Fibroblast of lung (primary cell): ENCODE data around the gene PSMD8. TPM values are rescaled to one million over a fixed set of nuclear protein-coding genes. Genes with fewer than 3 reads are reported as not detected.

Experiments used
- DNase-seq, 2 donors: peaks; one replicate each; pipeline versions ENCODE4 v3.0.0 to v3.0.0-alpha.2; 2010; ENCODE audit warnings: low read depth in 2 of 2
- H2AFZ ChIP-seq: 2 replicates; pipeline ENCODE4 v1.5.1; 2012; ENCODE audit warnings: low read length, control low read depth, inconsistent platforms
- H3K27ac ChIP-seq: 2 replicates; pipeline ENCODE4 v1.5.1; 2011; ENCODE audit warnings: low read length, control low read depth; ENCODE audit not compliant: insufficient read depth
- H3K27me3 ChIP-seq: 2 replicates; pipeline ENCODE4 v1.5.1; 2011; ENCODE audit warnings: mild to moderate bottlenecking, low read length; ENCODE audit not compliant: control insufficient read depth, insufficient read depth
- H3K36me3 ChIP-seq: 2 replicates; pipeline ENCODE4 v1.5.1; 2011; ENCODE audit warnings: low read length; ENCODE audit not compliant: control insufficient read depth, insufficient read depth
- H3K4me1 ChIP-seq: 2 replicates; pipeline ENCODE4 v1.5.1; 2011; ENCODE audit warnings: low read length; ENCODE audit not compliant: control insufficient read depth, insufficient read depth; ENCODE audit errors: extremely low read depth
- H3K4me2 ChIP-seq: 2 replicates; pipeline ENCODE4 v1.5.1; 2011; ENCODE audit warnings: low read length, control low read depth; ENCODE audit not compliant: insufficient read depth; ENCODE audit errors: extremely low read depth
- H3K4me3 ChIP-seq, 4 experiments: fragments of 200-600 bp in 1 of 4; sonication (generic) in 1 of 4; replicated peaks in 1 of 4; 2 replicates each; pipeline ENCODE4 v1.5.1; 2011 to 2016; ENCODE audit warnings: low read length in 4 of 4, low read depth in 3 of 4, mild to moderate bottlenecking in 3 of 4, control low read depth in 2 of 4, inconsistent platforms in 1 of 4, mixed read lengths in 1 of 4; ENCODE audit not compliant: insufficient read depth in 1 of 4; ENCODE audit errors: control extremely low read depth in 1 of 4
- H3K79me2 ChIP-seq: 2 replicates; pipeline ENCODE4 v1.5.1; 2012; ENCODE audit warnings: mild to moderate bottlenecking, low read length, inconsistent platforms; ENCODE audit not compliant: control insufficient read depth, insufficient read depth
- H3K9ac ChIP-seq: 2 replicates; pipeline ENCODE4 v1.5.1; 2011; ENCODE audit warnings: mild to moderate bottlenecking, low read length, control low read depth; ENCODE audit not compliant: insufficient read depth
- H3K9me3 ChIP-seq: 2 replicates; pipeline ENCODE4 v1.5.1; 2012; ENCODE audit warnings: low read depth, low read length; ENCODE audit not compliant: control insufficient read depth, insufficient read depth
- H4K20me1 ChIP-seq: 2 replicates; pipeline ENCODE4 v1.5.1; 2011; ENCODE audit warnings: low read length; ENCODE audit not compliant: control insufficient read depth, insufficient read depth; ENCODE audit errors: extremely low read depth
- CTCF ChIP-seq, 2 donors: IDR thresholded peaks in 1 of 2; conservative IDR thresholded peaks in 1 of 2; 1 replicate in 1 of 2; 2 replicates in 1 of 2; pipeline ENCODE4 v1.5.1; 2011 to 2012; ENCODE audit warnings: low read length in 2 of 2, control low read depth in 1 of 2, inconsistent platforms in 1 of 2, low read depth in 1 of 2, mild to moderate bottlenecking in 1 of 2
- EZH2 ChIP-seq: IDR thresholded peaks from 2 replicates; pipeline ENCODE4 v1.5.1; 2012; ENCODE audit warnings: low read length, control low read depth, mild to moderate bottlenecking; ENCODE audit errors: missing control alignments
- polyA plus RNA-seq, 2 donors: library from polyadenylated mRNA; depleted of rRNA in 1 of 2; stranded (reverse) in 1 of 2; unstranded in 1 of 2; fragments of >200 nt; gene quantifications; 2 replicates each; pipeline ENCODE4 v1.2.1, GENCODE V29; 2011 to 2012; ENCODE audit warnings: missing spikeins in 1 of 2
- total RNA-seq: library from RNA; depleted of rRNA; stranded (reverse); fragments of >200 nt; gene quantifications from 2 replicates; pipeline ENCODE4 v1.2.1, GENCODE V29; 2014

The PSMD8 gene
- total and polyA plus RNA-seq, 2 donors (not counting 1 experiment from before 2014, with no cell fraction given), result 217 to 287 TPM

DNA sequence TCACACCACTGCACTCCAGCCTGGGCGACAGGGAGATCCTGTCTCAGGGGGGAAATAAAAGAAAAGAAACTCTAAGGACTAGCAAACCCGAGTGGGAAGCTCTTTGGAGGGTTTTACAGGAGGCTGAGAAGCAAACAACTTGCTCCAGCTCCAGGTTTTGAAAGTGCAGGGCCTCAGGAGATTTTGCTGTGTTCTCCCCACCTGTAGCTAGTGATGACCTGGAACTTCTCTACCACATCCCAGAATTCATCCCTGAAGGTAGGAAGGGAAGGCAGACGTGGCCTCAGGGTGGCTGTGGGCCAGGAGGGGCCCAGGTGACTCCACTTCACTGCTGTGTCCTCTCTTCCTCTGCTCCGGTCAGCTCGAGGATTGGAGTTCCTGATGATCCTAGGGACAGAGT is 16.3 kb upstream of the PSMD8 start:
- Histone ChIP-seq H3K27me3 (peaks cover 18% of the 10 kb centered on the region), H3K9me3 (no peaks in the 10 kb centered on the region), H4K20me1 (no peaks in the 10 kb centered on the region), H3K4me2 (no peak overlapping the region), H2AFZ (no peak overlapping the region), H3K27ac (no peak overlapping the region), H3K4me1 (no peaks in the 10 kb centered on the region), H3K9ac (no peak overlapping the region), H3K36me3 (no peaks in the 10 kb centered on the region), H3K79me2 (no peaks in the 10 kb centered on the region), H3K4me3 (no peak overlapping the region)
- no peak for DNase-seq
- TF ChIP-seq EZH2 (no peak), CTCF (conservative IDR thresholded peaks at IDR 0.05 in 1 of 2, IDR thresholded peaks at IDR 0.05 in 1 of 2; ENCODE audit: low read depth in 1 of 2, low read length in 2 of 2) (no peak)

DNA sequence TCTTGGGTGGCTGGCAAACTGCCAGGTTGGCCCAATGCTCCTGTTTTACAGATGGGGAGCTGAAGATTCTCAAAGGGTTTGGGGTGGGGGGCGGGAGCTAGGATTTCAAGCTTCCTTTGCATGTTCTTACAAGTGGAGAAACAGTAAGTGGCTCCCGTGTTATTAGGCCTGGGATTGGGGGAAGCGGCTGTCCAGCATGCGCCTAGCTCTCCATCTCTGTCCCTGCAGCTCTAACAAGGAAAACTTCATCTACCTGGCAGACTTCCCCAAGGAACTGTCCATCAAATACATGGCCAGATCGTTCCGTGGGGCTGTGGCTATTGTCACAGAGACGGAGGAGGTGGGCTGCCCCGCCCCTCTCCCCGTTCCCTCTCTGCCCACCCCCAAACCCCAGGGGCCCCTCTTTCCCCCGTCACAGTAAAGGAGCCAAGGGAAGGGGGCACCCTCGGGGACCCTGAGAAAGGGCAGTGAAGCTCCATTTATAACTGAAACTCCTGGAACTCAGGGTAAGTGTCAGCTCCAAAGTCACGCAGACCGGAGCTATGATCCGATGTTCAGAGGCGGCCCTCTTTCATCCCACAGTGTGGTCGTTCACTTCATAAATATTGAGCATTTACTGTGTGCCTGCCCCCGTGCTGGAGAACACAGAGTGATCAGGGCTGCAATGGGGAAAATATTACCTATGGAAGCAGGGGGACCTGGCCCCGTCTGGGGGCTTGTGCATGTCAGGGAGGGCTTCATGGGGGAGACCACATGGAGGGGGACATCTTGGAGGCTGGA is 14.9 kb upstream of the PSMD8 start:
- Histone ChIP-seq H4K20me1 (no peaks in the 10 kb centered on the region), H3K9ac (no peak overlapping the region), H3K36me3 (no peaks in the 10 kb centered on the region), H3K4me3 (no peak overlapping the region), H3K27me3 (peaks cover 18% of the 10 kb centered on the region), H3K27ac (no peak overlapping the region), H3K79me2 (no peaks in the 10 kb centered on the region), H3K4me1 (no peaks in the 10 kb centered on the region), H3K9me3 (no peaks in the 10 kb centered on the region), H3K4me2 (no peak overlapping the region), H2AFZ (no peak overlapping the region)
- TF ChIP-seq EZH2 (no peak), CTCF (conservative IDR thresholded peaks at IDR 0.05 in 1 of 2, IDR thresholded peaks at IDR 0.05 in 1 of 2; ENCODE audit: low read depth in 1 of 2, low read length in 2 of 2) (no peak)
- DNase-seq, result no peak

DNA sequence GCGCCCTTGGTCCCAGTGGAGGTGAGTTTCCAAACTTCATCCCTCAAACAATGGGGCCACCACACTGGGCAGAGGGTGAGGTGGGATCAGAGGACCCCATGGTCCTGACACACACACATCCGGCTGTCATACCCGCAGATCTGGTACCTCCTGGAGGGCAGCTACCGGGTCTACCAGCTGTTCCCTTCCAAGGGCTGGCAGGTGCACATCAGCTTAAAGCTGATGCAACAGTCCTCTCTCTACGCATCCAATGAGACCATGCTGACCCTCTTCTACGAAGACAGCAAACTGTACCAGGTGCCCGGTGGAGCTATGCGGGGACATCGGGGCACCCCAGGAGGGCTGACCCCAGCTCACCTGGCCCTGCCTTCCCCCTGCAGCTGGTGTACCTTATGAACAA is 14.0 kb upstream of the PSMD8 start:
- no peak for DNase-seq
- H3K4me3 ChIP-seq, result no peak overlapping the region
- H4K20me1 ChIP-seq, result no peaks in the 10 kb centered on the region
- no peaks in the 10 kb centered on the region for H3K36me3 ChIP-seq
- H3K4me1 ChIP-seq, result no peaks in the 10 kb centered on the region
- H2AFZ ChIP-seq, result no peak overlapping the region
- H3K27ac ChIP-seq, result no peak overlapping the region
- no peaks in the 10 kb centered on the region for H3K79me2 ChIP-seq
- no peaks in the 10 kb centered on the region for H3K9me3 ChIP-seq
- H3K9ac ChIP-seq, result no peak overlapping the region
- no peak overlapping the region for H3K4me2 ChIP-seq
- H3K27me3 ChIP-seq, result peaks cover 18% of the 10 kb centered on the region
- TF ChIP-seq CTCF (conservative IDR thresholded peaks at IDR 0.05 in 1 of 2, IDR thresholded peaks at IDR 0.05 in 1 of 2; ENCODE audit: low read depth in 1 of 2, low read length in 2 of 2), result no peak
- TF ChIP-seq EZH2, result no peak
